ENCODE measurements around the gene PDK2.

PDK2 gene

DNA sequence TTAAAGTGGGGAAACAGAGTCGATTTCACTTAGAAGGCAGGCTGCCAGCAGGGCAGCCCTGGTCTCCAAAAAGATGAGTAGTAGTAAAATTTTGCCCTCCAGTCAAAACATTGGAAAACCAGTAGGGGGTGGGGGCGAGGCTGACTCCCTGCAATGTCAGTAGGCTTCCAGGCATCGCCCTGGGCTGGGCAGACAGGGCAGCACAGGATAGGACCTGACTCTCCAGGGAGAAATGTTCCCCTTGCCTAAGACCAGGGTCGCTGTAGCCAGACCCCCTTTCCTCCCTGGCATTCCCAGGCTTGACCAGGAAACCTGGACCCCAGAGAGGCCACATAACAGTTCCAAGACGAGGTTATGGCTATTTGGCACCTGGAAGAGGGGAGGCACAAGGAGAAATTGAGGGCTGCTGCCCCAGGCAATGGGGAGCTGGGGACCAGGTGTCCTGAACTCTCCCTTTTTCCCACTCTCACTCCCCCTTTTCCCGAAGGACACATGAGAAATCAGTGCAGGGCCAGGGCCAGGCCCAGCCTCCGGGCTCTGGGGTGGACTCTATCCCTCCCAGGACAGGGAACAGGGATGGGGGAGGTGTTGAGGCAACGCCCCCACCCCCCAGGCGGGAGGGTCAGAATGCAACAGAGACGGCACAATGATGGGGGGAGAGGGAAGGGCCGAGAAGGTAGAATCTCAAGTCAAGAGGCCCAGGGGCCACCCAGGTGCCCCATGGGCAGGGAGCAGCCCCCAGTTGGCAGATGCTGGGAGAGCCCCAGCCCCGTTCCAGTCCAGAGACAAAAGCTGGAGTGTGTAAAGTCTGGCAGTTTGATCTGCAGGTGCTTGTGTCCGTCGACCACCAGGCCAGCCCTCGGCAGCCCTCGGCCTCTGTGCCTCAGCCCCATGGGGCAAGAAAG is 39.3 kb downstream of the PDK2 start:
- H3K27ac ChIP-seq (ENCODE audit: low read length) = no peak overlapping the region
- H3K36me3 ChIP-seq (ENCODE audit: control insufficient read depth, low read depth, low read length) = peaks cover 13% of the 10 kb centered on the region
- H3K27me3 ChIP-seq (ENCODE audit: control insufficient read depth, insufficient read depth, low read length) = peaks cover 17% of the 10 kb centered on the region
- no peak overlapping the region for H3K4me3 ChIP-seq (ENCODE audit: low read length)
- no peaks in the 10 kb centered on the region for H3K9me3 ChIP-seq (ENCODE audit: control insufficient read depth, low read depth, low read length)
- H3K4me1 ChIP-seq (ENCODE audit: control insufficient read depth, low read depth, low read length) = peaks cover 21% of the 10 kb centered on the region
- H3K9ac ChIP-seq (ENCODE audit: low read length) = no peak overlapping the region

DNA sequence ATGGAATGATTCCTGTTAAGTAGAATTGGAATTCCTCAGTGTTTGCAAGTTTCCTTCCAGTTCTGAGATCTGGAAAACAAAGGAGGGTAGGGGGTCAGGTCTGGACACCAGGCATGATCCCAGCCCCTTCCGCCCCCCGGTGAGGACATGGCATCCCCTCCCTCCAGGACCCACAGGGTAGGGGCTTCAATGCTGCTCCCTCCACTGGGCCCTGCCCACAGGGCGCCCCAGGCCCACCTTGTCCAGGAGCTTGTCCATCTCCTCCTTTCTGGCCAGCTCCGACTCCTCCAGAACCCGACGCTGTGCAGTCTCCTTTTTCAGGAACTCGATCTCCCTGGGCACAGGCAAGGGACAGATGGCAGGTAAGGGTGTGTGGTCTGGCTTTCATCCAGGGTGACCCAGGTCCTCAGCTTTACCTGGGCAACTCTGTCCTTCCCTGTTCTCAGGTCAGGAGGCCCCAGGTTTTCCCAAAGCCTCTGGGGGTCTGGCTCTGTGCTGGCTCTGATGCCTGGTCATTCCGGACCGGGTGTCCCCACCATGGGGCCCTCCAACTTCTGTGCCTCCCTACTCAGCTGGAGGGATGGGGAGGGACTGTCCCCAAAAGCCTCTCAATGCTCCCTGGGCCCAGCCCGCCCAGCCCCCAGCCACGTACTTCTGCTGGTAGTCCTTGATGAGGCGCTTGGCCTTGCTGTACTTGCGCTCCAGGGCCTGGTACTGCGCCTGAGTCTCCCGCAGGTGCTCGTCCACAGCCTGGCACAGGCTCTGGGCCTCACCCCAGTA is 40.4 kb downstream of the PDK2 start:
- Histone ChIP-seq H3K27me3 (ENCODE audit: control insufficient read depth, insufficient read depth, low read length) (peaks cover 16% of the 10 kb centered on the region), H3K9ac (ENCODE audit: low read length) (no peak overlapping the region), H3K36me3 (ENCODE audit: control insufficient read depth, low read depth, low read length) (peaks cover 13% of the 10 kb centered on the region), H3K9me3 (ENCODE audit: control insufficient read depth, low read depth, low read length) (no peaks in the 10 kb centered on the region), H3K27ac (ENCODE audit: low read length) (no peak overlapping the region), H3K4me3 (ENCODE audit: low read length) (no peak overlapping the region), H3K4me1 (ENCODE audit: control insufficient read depth, low read depth, low read length) (peaks cover 21% of the 10 kb centered on the region)

GRCh38 chr17:50136096-50136687 is 41.0 kb downstream of the PDK2 start:
- Histone ChIP-seq H3K27ac (ENCODE audit: low read length) (no peak overlapping the region), H3K36me3 (ENCODE audit: control insufficient read depth, low read depth, low read length) (peaks cover 13% of the 10 kb centered on the region), H3K4me1 (ENCODE audit: control insufficient read depth, low read depth, low read length) (peaks cover 16% of the 10 kb centered on the region), H3K9me3 (ENCODE audit: control insufficient read depth, low read depth, low read length) (no peaks in the 10 kb centered on the region), H3K4me3 (ENCODE audit: low read length) (no peak overlapping the region), H3K9ac (ENCODE audit: low read length) (no peak overlapping the region), H3K27me3 (ENCODE audit: control insufficient read depth, insufficient read depth, low read length) (peaks cover 10% of the 10 kb centered on the region)

- H3K9ac ChIP-seq (ENCODE audit: low read length) = no peak overlapping the region
- no peak overlapping the region for H3K27ac ChIP-seq (ENCODE audit: low read length)
- no peaks in the 10 kb centered on the region for H3K9me3 ChIP-seq (ENCODE audit: control insufficient read depth, low read depth, low read length)
- peaks cover 16% of the 10 kb centered on the region for H3K4me1 ChIP-seq (ENCODE audit: control insufficient read depth, low read depth, low read length)
- peaks cover 13% of the 10 kb centered on the region for H3K36me3 ChIP-seq (ENCODE audit: control insufficient read depth, low read depth, low read length)
- H3K4me3 ChIP-seq (ENCODE audit: low read length) = no peak overlapping the region
- H3K27me3 ChIP-seq (ENCODE audit: control insufficient read depth, insufficient read depth, low read length) = peaks cover 1% of the 10 kb centered on the region
Observed at GRCh38 chr17:50137042-50137441, 41.9 kb downstream of the PDK2 start.

DNA sequence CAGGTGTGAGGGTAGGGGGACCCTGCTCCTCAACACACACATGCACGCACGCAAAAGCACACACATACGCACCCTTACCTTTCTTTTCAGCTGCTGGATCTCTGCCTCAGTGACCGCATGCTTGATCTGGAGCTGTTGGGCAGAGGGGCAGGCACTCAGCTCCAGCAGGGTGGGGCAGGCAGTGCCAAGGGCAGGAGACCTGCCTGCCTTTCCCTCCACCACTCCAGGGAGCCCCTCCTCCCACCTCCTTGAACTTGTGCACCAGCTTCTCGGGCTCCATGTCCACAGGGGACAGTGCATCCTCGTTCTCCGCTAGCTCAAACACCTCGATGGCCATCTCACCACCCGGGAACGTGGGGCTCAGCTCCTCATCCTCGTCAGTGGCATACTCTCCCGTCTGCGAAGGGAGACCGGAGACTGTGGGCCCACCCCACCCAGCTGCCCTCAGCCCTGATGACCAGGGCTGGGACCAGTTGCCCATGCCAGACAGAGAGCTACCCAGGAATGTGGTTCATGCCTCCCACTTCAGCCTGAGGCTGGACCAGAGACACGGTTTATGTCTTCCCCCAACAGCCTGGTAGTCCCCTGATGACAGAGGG is 44.1 kb downstream of the PDK2 start:
- Histone ChIP-seq H3K36me3 (ENCODE audit: control insufficient read depth, low read depth, low read length) (peaks cover 13% of the 10 kb centered on the region), H3K27me3 (ENCODE audit: control insufficient read depth, insufficient read depth, low read length) (no peaks in the 10 kb centered on the region), H3K9me3 (ENCODE audit: control insufficient read depth, low read depth, low read length) (no peaks in the 10 kb centered on the region), H3K4me3 (ENCODE audit: low read length) (no peak overlapping the region), H3K27ac (ENCODE audit: low read length) (no peak overlapping the region), H3K9ac (ENCODE audit: low read length) (no peak overlapping the region), H3K4me1 (ENCODE audit: control insufficient read depth, low read depth, low read length) (peaks cover 5% of the 10 kb centered on the region)

- Histone ChIP-seq H3K4me1 (ENCODE audit: control insufficient read depth, low read depth, low read length) (no peaks in the 10 kb centered on the region), H3K27ac (ENCODE audit: low read length) (no peak overlapping the region), H3K4me3 (ENCODE audit: low read length) (no peak overlapping the region), H3K36me3 (ENCODE audit: control insufficient read depth, low read depth, low read length) (peaks cover 13% of the 10 kb centered on the region), H3K9me3 (ENCODE audit: control insufficient read depth, low read depth, low read length) (no peaks in the 10 kb centered on the region), H3K9ac (ENCODE audit: low read length) (no peak overlapping the region), H3K27me3 (ENCODE audit: control insufficient read depth, insufficient read depth, low read length) (no peaks in the 10 kb centered on the region)
Observed at GRCh38 chr17:50139950-50140885, 45.1 kb downstream of the PDK2 start.

DNA sequence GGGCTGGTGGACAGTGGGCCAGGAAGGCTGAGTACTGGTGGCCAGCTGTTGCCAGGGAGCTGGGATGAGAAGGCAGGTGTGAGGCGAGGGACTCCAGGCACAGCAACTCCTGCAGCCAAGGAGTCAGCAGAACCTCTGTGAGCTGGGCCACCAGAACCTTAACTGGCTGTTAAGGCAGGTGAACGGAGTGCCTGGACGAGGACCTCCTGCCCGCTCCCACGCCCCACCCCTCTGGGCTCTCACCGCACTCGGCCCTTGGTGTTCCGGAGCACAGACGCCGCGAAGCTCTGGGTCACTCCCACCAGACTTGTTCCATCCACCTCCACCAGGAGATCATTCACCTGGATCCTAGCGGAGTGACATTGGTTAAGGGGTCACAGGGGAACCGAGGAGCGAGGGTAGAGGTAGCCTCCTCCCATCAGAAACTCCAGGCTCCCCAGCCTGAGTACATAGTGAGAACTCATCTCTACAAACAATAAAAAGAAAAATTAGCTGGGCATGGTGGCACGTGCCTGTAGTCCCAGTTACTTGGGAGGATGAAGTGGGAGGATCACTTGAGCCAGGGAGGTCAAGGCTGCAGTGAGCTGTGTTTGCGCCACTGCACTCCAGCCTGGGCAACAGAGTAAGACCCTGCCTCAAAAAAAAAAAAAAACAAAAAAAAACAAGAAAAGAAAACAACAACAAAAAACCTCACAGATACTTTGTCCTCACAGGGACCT is 46.0 kb downstream of the PDK2 start:
- no peaks in the 10 kb centered on the region for H3K4me1 ChIP-seq (ENCODE audit: control insufficient read depth, low read depth, low read length)

GRCh38 chr17:50141745-50142110 is 46.6 kb downstream of the PDK2 start:
- Histone ChIP-seq H3K4me3 (ENCODE audit: low read length) (no peak overlapping the region), H3K27me3 (ENCODE audit: control insufficient read depth, insufficient read depth, low read length) (no peaks in the 10 kb centered on the region), H3K9me3 (ENCODE audit: control insufficient read depth, low read depth, low read length) (no peaks in the 10 kb centered on the region), H3K9ac (ENCODE audit: low read length) (no peak overlapping the region), H3K36me3 (ENCODE audit: control insufficient read depth, low read depth, low read length) (peaks cover 13% of the 10 kb centered on the region), H3K4me1 (ENCODE audit: control insufficient read depth, low read depth, low read length) (no peaks in the 10 kb centered on the region), H3K27ac (ENCODE audit: low read length) (no peak overlapping the region)

More for the DNA sequence above, 46.0 kb downstream of the PDK2 start:
- H3K9me3 ChIP-seq (ENCODE audit: control insufficient read depth, low read depth, low read length) = no peaks in the 10 kb centered on the region
- no peak overlapping the region for H3K9ac ChIP-seq (ENCODE audit: low read length)
- no peaks in the 10 kb centered on the region for H3K27me3 ChIP-seq (ENCODE audit: control insufficient read depth, insufficient read depth, low read length)
- H3K36me3 ChIP-seq (ENCODE audit: control insufficient read depth, low read depth, low read length) = peaks cover 13% of the 10 kb centered on the region
- H3K4me3 ChIP-seq (ENCODE audit: low read length) = no peak overlapping the region
- H3K27ac ChIP-seq (ENCODE audit: low read length) = no peak overlapping the region

- Histone ChIP-seq H3K9me3 (ENCODE audit: control insufficient read depth, low read depth, low read length) (no peaks in the 10 kb centered on the region), H3K27ac (ENCODE audit: low read length) (no peak overlapping the region), H3K36me3 (ENCODE audit: control insufficient read depth, low read depth, low read length) (peaks cover 9% of the 10 kb centered on the region), H3K9ac (ENCODE audit: low read length) (no peak overlapping the region), H3K27me3 (ENCODE audit: control insufficient read depth, insufficient read depth, low read length) (peaks cover 3% of the 10 kb centered on the region), H3K4me3 (ENCODE audit: low read length) (no peak overlapping the region), H3K4me1 (ENCODE audit: control insufficient read depth, low read depth, low read length) (peaks cover 15% of the 10 kb centered on the region)
Observed at GRCh38 chr17:50143461-50144176, 48.5 kb downstream of the PDK2 start.

DNA sequence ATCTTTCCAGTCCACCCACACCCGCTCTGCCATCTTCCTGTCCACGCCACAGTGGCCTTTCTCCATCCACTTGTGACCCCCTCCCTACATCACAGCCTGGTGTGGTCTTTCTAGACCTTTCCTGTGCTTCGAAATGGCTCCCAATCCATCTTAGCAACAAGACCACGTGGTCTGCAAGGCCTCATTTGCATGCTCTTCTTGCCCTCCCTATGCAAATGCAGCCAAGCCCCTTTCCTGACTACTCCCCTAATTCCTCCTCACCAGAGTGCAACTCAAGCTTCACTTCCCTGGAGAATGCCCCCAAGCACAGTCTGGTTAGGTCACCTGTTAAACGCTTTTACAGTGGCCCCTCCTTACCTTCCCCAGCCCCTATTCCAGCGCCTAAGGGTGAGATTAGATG is 49.2 kb downstream of the PDK2 start:
- Histone ChIP-seq H3K9me3 (ENCODE audit: control insufficient read depth, low read depth, low read length) (no peaks in the 10 kb centered on the region), H3K4me1 (ENCODE audit: control insufficient read depth, low read depth, low read length) (peaks cover 15% of the 10 kb centered on the region), H3K36me3 (ENCODE audit: control insufficient read depth, low read depth, low read length) (peaks cover 2% of the 10 kb centered on the region), H3K9ac (ENCODE audit: low read length) (no peak overlapping the region), H3K27me3 (ENCODE audit: control insufficient read depth, insufficient read depth, low read length) (peaks cover 9% of the 10 kb centered on the region), H3K4me3 (ENCODE audit: low read length) (no peak overlapping the region), H3K27ac (ENCODE audit: low read length) (no peak overlapping the region)
